HFFc6 (cell line): ENCODE results near the gene ARHGAP15. TPM values are rescaled to one million over a fixed set of nuclear protein-coding genes. Genes with fewer than 3 reads are reported as not detected.

ENCODE experiments used
- DNase-seq: peaks from one replicate; pipeline ENCODE4 v3.0.0-alpha.2; 2018
- H3K27ac Mint-ChIP-seq: 2 replicates; pipeline ENCODE4 v1.8.0; 2020; ENCODE audit warnings: mild to moderate bottlenecking, mixed read lengths
- H3K27me3 Mint-ChIP-seq: 2 replicates; pipeline ENCODE4 v1.8.0; 2021; ENCODE audit warnings: mild to moderate bottlenecking, moderate library complexity, mixed read lengths; ENCODE audit not compliant: insufficient read depth
- H3K36me3 Mint-ChIP-seq: 2 replicates; pipeline ENCODE4 v1.8.0; 2021; ENCODE audit warnings: low read depth, mixed read lengths
- H3K4me1 Mint-ChIP-seq: 2 replicates; pipeline ENCODE4 v1.8.0; 2020; ENCODE audit warnings: low read depth, mixed read lengths
- H3K4me3 Mint-ChIP-seq: 2 replicates; pipeline ENCODE4 v1.8.0; 2020; ENCODE audit warnings: mild to moderate bottlenecking, moderate library complexity, mixed read lengths
- H3K9me3 Mint-ChIP-seq: 2 replicates; pipeline ENCODE4 v1.8.0; 2020; ENCODE audit warnings: mild to moderate bottlenecking, mixed read lengths
- total RNA-seq, 6 experiments: library from RNA; stranded (reverse); fragmentation: NEBNext Ultra II Directional; extraction: Animal tissue kit (Norgen Biotek cat#: 25700); gene quantifications; 2 replicates in 1 of 6; 3 replicates in 5 of 6; pipeline ENCODE4 v1.2.3, GENCODE V29; 2021
- TF ChIP-seq, protein P1 (sequence below): fragments of 200-600 bp; sonication (generic); IDR thresholded peaks from 2 replicates; pipeline ENCODE4 v1.5.0; 2021; ENCODE audit warnings: antibody characterized with exemption, mild to moderate bottlenecking

The ARHGAP15 gene
- total RNA-seq, 6 experiments from 2014 or later = not detected

DNA sequence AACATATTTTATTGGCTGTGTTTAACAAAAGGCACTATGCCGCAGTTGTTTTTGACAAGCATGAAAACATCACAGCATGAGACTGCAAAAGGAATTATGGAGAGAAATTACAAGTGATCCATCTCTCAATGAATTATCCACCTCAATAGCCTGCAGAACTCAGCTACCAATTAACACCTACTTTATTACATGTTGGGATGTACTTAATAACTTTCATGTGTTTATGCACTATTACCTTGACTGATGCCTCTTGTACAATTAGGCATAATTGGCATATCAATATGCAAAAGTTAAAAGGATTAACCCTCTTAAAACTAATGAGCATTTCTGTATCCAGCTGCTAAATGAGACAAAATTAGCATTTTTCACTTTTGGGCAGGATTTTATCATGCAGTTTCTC, 27.8 kb downstream of the ARHGAP15 start:
- H3K27me3 Mint-ChIP-seq = peaks cover 5% of the 10 kb centered on the region
- H3K4me3 Mint-ChIP-seq = no peak overlapping the region
- H3K36me3 Mint-ChIP-seq = no peaks in the 10 kb centered on the region
- no peak for DNase-seq
- no peaks in the 10 kb centered on the region for H3K4me1 Mint-ChIP-seq
- H3K9me3 Mint-ChIP-seq = no peaks in the 10 kb centered on the region
- H3K27ac Mint-ChIP-seq = no peak overlapping the region
- TF ChIP-seq, protein P1, sequence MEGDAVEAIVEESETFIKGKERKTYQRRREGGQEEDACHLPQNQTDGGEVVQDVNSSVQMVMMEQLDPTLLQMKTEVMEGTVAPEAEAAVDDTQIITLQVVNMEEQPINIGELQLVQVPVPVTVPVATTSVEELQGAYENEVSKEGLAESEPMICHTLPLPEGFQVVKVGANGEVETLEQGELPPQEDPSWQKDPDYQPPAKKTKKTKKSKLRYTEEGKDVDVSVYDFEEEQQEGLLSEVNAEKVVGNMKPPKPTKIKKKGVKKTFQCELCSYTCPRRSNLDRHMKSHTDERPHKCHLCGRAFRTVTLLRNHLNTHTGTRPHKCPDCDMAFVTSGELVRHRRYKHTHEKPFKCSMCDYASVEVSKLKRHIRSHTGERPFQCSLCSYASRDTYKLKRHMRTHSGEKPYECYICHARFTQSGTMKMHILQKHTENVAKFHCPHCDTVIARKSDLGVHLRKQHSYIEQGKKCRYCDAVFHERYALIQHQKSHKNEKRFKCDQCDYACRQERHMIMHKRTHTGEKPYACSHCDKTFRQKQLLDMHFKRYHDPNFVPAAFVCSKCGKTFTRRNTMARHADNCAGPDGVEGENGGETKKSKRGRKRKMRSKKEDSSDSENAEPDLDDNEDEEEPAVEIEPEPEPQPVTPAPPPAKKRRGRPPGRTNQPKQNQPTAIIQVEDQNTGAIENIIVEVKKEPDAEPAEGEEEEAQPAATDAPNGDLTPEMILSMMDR = no peak

DNA sequence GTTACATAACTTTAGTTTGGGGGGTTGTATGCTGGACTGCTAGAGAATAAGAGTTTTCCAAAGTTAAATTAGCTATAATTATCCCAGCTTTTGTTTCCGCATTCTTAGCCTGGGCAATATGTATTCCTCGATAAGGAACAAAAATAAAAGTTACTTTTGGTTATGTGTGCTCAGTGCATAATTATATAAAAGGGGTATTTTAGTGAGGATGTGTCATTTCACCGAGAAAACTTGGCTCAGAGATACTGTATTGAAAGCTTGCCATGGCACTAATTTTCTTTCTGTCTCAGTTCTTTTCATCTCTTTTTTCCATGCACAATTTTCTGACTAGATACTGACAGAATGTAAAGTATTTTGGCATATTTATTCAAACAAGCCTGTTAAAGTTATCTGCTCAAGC, 28.2 kb downstream of the ARHGAP15 start:
- Mint-ChIP-seq H3K4me3 (no peak overlapping the region), H3K4me1 (no peaks in the 10 kb centered on the region), H3K9me3 (no peaks in the 10 kb centered on the region), H3K36me3 (no peaks in the 10 kb centered on the region), H3K27ac (no peak overlapping the region), H3K27me3 (peaks cover 5% of the 10 kb centered on the region)
- TF ChIP-seq, protein P1 = no peak
- DNase-seq = no peak

DNA sequence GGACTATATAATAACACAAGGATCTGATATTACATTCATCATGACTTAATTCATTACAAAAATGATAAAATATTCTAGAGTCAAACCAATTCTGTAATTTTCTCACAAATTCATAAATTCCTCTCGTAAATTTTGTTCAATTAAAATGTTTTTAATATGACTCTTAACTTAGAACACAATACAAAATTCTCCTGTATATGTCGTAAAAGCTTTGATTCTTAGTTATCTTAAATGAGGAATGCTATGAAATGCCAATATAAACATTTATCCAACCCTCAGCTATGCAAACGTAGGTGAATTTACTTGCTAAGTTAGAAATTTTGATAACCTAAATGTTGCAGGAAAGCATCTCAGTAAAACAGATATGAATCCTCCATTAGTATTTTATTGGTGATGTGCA, 28.9 kb downstream of the ARHGAP15 start:
- Mint-ChIP-seq H3K27ac (no peak overlapping the region), H3K4me3 (no peak overlapping the region), H3K9me3 (no peaks in the 10 kb centered on the region), H3K4me1 (no peaks in the 10 kb centered on the region), H3K27me3 (peaks cover 3% of the 10 kb centered on the region; the same call in 1 of the 2 replicates), H3K36me3 (no peaks in the 10 kb centered on the region)
- TF ChIP-seq, protein P1 = no peak
- DNase-seq = no peak

DNA sequence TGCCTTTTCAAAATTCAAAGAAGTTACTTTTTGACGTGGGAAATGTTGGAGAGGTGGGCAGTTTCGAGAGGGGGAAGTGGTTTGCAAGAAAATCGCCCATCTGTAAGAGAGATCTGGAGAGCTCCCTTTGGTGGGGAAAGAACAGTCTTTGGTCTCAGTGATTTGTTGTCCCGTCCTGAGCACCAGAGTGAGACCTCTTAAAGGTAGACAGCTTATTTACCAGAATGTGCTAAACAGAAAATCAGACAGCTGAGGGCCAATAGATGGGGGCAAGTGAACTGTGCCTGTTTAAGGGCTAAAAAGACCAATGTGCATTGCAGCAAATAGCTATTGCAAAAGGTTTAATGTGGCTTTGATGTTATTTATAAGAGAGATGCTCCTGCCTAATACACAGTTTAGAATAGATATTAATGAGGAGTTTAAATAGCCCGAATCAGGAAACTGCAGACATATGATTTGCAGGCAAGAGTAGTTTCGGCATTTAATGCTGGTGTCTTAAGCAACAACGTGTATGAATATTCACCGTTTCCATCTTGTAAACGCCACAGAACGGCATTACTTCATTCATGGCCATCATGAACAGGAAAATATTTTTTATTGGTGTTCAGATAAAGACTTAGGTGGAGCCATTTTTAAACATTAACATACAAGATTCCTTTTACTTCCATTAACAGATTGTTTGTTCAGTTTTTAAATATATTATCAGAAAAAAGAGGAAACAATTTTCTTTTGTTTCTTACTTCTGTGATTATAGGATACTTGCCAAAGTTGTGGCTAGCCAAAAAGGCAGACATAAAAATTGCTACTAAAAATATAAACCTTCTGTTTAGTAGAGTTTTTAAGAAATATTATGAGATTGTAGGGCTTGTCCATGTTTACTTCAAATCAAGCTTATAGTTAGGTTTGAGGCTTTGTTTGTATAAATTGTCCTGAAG, 29.6 kb downstream of the ARHGAP15 start:
- H3K27ac Mint-ChIP-seq = no peak overlapping the region
- H3K36me3 Mint-ChIP-seq = no peaks in the 10 kb centered on the region
- TF ChIP-seq, protein P1 = no peak
- H3K9me3 Mint-ChIP-seq = no peaks in the 10 kb centered on the region
- no peaks in the 10 kb centered on the region for H3K4me1 Mint-ChIP-seq
- no peak overlapping the region for H3K4me3 Mint-ChIP-seq
- no peak for DNase-seq
- peaks cover 3% of the 10 kb centered on the region; the same call in 1 of the 2 replicates for H3K27me3 Mint-ChIP-seq

DNA sequence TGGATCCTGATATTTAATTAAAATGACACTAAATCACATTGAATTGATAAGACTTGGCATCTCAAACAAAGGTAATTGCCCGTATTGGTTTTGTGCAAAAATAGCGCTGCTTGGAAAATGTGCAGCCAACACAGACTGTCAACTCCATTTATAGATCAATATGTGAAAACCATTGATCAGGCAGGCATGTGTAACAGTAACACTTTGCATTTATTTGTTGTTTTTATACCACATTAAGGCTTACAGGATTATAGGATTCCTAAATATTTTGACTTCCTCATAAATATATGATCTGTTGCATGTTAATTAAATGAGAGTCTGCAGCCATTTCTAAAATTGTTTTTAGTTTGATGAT, 30.2 kb downstream of the ARHGAP15 start:
- Mint-ChIP-seq H3K36me3 (no peaks in the 10 kb centered on the region), H3K4me1 (no peaks in the 10 kb centered on the region), H3K27me3 (peaks cover 3% of the 10 kb centered on the region; the same call in 1 of the 2 replicates), H3K4me3 (no peak overlapping the region), H3K9me3 (no peaks in the 10 kb centered on the region), H3K27ac (no peak overlapping the region)
- DNase-seq = no peak
- TF ChIP-seq, protein P1 = no peak
